Eye (tissue), 1 donor: ENCODE measurements around the gene HOXB5.
A peak's percentile ranks its signal among the peaks of the same experiment; 100 is the strongest.

ENCODE experiments used
- DNase-seq: peaks from one replicate; pipeline ENCODE4 v3.0.0-alpha.2; 2015

Gene HOXB5

DNA sequence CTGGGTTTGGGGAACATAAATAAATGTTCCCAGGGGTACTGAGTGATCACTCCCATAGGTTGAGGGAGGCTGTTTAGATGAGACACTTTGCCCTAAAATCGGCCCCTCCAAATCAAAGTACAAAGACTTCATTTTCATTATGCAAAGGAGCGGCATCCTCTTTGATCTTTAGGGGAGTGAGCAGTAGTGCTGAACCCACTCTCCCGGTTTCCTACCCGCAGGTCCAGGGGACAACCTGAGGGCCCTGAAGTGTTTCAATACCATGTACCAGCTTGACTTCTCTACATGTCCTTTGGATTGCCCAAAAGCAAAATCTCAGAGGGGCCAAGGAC, 7.6 kb upstream of the HOXB5 start:
- no peak for DNase-seq

DNA sequence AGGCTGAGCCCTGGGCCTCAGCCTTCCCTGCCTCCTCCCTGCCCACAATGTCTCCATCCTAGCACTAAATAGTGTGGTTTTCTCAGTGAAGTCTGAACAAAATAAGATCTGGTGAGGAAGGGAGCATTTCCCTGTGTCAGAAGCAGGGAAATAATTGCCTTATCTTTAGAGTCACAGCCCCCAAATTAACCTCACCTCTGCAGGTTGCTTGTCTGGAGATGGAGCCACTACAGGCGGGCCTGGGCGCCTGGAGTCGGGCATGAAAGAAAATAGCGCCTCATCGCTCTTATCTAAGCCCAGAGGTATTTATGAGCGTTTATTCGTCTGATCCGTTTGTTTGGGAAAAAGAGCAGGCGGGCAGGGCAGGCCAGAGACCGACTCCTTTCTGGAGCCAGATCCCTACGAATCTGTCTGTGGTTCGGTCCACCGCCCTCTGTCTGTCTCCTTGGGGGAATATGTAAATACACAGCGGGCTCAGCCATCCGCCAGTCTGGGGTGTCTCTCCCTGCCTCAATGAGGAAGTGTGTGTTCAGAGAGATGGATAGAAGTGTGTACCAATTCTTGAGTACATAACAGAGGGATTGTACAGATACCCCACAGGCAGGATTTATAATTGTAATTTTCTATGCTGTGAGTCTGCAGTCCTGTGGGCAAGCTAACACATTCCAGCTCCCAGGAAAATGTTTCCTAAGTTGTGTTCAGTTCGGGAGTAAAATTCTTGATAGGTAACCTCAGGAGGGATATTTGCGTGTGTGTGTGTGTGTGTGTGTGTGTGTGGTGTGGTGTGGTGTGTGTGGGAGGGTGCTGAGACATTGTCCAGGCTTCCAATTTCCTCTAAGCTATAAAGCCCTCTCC, 6.9 kb upstream of the HOXB5 start:
- DNase-seq: no peak

DNA sequence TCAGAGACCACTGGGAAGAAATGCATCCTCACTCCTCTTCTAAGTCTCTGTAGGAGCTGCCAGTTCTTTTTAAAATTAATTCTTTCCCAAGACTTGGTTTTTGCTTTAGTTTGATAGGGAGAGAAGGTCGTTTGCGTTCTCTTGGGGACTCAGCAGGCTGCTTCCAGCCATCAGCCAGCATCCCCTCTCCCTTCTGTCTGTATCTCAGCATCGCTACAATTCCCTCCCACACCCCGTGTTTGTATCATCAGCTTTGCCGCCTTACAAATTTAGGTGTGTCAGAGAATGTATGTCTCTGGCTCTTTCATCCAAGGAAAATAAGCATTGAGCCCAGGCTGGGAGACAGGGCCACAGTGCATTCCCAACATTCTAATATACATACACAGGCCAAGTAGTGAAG, 5.8 kb upstream of the HOXB5 start:
- no peak for DNase-seq

DNA sequence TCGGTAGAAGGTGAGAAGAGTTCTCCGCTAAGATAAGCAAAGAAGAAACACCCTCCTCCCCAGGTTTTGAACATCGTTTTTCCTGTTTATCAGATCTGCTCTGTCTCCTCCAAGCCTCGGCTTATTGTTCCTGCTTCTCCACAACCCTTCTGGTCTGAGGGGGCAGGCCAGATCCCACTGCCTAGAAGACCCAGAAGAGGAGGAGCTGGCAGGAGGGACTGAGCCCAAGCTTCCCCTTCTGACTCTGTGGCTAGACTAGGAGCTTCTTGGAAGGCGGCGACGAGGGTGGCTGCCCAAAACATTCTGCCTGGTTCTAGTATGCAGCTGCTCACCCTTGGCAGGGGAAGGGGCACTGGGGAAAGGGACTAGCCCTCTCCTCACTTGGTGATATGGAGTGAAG, 5.2 kb upstream of the HOXB5 start:
- DNase-seq: no peak

DNA sequence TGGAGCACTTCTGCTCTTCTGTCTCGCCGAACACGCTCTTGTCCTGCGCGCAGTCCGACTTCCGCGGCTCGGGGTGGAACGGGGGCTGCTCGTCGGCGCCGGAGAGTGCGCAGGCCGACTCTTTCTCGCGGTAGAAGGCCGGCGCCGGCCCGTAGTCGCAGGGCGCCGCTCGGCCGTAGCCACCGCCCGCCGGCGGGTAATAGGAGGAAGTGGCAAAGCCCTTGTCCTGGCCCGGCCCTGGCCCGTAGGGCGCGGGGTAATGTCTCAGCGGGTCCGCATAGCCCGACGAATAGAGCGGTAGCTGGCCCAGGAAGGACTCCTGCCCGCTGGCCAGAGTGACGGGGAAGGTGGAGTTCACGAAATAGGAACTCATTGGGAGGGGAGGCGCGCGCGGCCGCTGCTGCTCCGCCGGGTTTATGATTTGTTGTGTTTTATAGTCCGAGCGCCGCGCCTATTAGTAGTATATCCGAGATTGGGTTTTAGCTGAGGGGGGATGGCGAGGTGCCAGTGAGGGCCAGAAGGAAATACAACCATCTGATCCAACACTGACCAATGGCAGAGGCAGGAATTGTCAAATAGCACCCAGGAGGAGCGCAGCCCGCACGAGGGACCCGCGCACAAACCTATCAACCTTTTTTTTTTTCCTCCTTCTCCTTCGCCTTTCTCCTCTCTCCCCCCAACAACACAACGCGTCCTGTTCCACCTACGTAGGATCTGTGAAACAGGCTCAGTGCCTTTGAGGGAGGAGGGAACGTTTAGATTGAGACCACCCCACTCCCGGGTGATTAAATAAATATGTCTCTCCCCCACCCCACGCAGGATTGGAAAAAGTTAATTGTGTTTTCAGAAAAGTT, 4.4 kb upstream of the HOXB5 start:
- peak; percentile 48 for DNase-seq

DNA sequence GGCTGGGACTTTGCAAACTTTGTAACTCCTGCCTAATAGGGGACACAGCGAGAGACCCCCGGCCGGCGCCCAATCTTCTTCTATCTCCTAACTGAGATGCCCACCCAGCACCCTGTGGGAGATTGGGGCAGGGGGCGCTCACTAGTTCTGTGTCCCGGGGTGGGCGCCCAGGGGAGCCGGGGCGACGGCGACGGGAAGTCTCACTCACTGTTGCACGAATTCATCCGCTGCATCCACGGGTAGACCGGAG, 3.9 kb upstream of the HOXB5 start:
- no peak for DNase-seq

DNA sequence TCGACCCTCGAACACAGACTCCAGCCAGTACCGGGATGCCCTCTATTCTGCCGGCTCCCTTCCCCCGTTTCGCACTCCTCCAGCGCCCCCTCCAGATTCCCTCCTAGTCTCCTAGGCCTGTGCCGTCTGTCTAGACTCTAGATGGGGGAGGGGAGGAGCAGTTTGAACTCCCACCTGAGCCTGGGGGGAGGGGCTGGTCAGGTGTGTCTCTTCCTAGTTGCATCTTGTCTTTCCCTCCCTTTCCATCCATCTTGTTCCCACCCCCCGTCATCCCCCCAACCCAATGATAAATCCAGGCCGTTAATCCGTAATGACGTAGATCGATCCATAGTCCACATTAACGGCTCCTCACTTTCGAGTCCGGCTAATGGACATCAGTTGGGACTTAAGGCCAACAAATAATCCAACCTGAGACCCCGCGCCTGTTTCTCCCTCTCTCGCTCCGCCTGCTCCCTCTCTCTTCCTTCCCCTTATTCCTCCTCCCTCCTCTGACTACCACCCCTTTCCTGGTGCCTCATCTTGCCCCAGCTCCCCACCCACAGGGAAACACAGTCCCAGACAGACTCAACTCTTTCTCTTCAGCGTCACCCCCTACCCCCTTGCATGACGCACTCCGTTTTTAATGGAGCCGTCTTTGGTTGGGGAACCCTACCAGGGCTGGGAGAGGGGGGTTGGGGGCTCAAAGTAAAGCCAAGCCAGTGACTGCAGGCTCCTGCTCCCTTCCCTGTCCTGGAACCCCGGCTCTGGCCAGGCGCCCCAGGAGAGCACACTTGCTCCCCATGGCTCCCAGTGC, 3.4 kb upstream of the HOXB5 start:
- no peak for DNase-seq

DNA sequence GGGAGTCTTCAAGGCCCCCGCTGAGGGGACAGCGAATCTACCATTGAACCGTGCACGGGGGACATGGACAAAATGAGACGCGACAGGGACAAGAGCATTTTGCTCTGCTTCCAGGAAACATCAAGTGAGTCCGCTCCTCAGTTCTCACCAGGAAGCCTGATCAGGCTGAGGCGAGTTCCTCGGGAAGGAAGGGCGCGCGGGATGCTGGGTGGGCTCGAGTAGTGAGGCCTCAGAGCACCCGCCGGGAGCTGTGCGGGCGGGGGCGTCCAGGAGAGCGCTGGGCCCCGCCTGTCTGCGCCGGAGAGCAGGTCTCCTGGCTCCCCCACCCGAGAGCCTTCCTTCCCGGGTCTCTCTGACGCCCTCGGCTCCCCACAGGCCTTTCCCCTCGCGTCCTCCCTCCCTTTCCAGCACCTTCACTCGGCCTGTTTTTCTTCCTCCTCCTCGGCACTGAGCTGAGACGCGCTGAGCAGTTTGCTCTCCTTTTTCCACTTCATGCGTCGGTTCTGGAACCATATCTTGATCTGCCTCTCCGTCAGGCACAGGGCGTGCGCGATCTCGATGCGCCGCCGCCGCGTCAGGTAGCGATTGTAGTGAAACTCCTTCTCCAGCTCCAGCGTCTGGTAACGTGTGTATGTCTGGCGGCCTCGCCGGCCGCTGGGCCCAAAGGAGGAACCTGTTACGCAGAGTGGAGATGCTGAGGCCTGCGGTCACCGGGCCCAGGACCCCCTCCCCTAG, 2.6 kb upstream of the HOXB5 start:
- no peak for DNase-seq

DNA sequence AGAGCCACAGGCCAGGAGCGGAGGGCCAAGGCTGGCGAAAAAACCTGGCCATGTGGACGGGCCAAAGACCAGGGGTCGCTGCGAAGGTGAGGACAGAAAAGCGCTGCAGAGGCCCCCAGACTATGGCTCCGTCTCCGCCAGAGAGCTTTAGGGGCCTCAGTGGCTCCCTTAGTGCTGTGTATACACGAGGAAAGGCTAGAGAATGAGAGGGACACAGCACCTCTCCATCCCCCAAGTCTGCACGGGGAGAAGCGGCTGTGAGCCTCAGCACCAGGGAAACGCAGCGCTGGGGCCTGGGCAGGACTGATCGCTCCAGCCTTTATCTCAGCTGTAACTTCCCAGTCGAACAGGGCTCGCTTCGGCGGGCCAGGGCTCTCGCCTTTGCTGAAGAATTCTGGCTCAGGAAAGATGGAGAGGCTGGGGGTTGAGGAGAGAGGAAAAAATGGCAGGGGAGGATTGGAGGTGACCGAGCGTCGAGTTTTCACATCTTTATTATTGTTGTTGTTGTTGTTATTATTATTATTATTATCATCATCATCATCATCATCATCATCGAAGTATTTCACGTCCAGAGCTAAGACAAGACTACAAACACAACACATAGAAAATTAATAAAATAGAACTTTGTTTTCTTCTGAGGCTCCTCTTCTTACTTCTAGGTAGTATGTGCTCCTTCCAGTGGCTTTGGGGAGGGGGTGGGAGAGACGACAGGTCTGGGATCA, 1.9 kb upstream of the HOXB5 start:
- no peak for DNase-seq

DNA sequence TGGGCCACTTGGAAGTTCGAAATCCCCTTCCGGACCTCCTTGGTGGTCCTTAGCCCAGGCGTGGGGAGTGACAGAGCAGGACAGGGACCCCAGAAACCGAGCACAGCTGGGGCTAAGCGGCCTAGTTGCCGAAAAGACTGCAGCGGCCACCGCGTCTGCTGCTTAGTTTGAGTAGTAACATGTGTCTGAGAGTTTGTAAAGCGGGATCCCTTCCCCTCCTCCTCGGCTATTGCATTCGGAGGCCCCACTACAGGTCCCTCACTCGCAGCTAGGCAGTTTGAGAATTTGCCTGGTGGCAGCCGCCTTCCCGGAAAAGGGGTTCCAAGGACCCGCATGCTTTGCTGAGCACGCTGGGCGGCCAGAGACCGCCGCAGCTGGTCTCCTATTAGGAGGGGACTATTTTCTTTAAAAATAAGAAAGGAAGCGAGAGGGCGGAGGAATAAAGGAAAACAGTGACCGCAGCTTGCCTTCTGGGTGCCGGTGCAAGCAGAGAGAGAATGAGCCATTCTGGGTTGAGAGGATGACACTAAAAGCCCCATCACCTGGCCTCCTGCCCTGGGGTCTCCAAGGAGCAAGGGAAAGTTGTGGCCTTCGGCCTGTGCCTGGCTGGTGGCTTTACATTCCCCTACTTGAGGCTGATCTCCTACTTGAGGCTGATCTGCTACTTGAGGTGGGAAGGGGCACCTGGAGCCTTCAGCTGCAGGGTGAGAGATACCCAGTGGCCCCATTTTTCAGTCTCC, 1.1 kb upstream of the HOXB5 start:
- no peak for DNase-seq

DNA sequence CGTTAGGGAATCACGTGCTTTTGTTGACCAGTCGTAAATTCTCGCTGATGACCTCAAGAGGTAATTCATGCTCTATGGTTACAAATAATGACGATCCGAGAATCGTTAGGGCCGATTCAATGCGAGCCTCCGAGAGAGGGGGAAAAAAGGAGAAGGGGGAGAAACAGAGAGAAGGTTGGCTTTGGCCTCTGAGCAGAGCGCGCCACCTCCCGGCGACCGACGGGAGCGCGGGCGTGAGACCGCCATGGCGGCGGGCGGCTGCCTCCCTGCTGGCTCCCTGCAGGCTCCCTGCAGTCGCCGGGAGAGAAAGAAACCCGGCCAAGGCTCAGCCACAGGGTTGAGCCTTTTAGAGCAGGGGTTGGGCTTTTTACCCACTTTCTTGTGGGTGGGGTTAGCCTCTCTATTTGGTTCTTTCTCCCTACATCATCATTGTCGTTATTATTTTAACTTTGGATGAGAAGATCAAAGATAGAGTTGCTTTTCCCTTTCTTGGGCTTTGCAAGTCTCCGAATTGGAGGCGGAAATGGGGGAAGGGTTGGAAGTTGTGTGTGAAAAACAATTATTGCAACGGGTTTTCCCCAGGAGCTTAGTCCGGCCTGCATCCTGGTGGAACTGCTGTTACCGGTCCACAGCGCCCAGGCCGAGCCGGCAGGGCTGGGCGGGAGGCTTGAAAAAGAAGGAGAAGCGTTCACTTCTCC, 410 bp upstream of the HOXB5 start:
- DNase-seq: peak; percentile 87

DNA sequence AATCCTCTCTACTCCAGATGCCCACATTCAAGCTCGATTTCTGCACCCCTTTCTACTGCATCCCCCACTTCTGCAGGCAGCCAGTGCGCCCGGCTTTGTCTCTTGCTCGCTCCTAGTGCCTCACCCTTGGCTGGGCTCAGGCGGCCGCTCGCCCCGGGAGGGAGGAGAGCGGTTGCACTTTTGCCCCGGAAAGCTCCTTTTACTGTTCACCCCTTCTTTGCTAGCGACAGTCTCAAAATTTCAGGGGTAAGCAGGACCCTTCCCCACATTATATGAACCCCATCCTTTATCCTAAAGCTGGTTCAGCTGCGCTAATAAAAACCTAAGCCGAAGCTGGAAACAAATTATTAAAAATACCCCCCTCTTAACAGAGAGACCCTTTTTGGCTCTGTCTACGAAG, 1.0 kb downstream of the HOXB5 start:
- DNase-seq: no peak

DNA sequence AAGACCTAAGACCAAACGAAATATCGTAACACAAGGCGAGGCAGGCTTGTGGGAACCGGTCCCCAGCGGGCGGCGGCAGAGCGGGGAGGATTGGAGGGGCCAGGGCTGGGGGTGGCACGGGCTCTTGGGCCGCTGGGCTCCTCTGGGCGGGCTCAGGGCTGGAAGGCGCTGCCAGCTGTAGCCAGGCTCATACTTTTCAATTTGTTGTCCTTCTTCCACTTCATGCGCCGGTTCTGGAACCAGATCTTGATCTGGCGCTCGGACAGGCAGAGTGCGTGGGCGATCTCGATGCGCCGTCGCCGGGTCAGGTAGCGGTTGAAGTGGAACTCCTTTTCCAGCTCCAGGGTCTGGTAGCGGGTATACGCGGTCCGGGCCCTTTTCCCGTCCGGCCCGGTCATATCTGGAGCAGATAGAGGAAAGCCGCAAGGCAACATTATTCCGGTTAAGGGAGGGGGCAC, 1.5 kb downstream of the HOXB5 start:
- DNase-seq: no peak

DNA sequence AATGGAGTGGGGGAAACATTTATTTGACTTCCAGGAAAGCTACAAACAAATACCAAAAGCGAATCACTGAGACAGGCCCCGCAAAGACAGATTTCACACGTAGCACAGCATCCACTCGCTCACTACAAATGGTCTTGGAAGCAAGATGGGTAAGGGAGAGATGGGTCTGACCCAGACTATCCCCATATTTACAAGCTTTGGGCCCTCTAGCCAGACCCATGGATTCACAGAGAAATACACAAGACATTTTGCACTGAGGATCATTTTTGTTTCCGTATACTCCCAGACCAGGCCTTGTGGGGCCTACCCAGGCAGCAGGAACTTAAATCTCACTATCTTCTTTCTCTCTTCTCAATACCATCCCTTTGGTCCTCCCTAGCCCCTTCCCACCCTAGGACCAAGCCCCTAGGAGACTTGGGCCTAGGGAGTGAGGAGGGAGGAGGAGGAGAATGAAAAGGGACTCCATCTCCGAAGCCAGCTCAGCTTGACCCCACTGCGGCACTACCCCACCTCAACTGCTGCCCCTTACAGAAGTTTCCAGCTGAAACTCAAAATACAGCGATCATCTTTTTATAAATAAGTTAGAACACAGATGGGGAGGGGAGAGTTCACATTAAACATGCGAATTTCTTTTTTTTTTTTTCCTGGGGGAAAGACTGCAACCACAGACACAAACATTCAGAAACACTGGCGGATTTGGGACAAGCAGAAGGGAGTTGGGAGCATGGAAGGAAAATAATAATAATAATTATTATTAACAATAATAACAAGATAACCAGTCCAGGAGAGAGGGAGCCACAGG, 2.1 kb downstream of the HOXB5 start:
- DNase-seq: no peak

DNA sequence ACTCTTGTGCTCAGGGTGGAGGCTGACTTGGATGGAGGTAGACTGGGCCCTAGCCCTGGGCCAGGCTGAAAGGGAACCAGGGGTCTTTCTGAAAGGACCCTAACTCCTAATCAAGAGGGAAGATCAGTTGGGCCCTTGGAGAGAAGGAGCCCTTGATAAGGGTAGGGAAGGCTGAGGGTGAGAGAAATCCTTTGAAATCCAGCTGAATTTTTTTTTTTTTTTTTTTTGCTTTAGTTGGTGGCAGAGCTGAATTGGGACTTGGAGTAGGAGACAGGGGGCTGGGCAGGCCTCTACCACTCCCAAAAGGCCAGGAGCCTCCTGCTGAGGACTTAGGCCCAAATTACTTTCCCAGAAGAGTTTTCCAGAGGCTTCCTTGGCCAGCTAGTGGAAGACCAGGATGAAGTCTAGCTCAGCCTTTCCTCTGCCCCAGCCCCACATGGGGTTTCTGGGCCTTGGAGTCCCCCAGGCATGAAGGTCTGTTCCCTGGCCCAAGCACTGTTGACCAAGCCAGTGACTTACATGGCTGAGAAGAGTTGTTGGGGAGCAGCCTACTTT, 2.9 kb downstream of the HOXB5 start:
- DNase-seq: no peak

DNA sequence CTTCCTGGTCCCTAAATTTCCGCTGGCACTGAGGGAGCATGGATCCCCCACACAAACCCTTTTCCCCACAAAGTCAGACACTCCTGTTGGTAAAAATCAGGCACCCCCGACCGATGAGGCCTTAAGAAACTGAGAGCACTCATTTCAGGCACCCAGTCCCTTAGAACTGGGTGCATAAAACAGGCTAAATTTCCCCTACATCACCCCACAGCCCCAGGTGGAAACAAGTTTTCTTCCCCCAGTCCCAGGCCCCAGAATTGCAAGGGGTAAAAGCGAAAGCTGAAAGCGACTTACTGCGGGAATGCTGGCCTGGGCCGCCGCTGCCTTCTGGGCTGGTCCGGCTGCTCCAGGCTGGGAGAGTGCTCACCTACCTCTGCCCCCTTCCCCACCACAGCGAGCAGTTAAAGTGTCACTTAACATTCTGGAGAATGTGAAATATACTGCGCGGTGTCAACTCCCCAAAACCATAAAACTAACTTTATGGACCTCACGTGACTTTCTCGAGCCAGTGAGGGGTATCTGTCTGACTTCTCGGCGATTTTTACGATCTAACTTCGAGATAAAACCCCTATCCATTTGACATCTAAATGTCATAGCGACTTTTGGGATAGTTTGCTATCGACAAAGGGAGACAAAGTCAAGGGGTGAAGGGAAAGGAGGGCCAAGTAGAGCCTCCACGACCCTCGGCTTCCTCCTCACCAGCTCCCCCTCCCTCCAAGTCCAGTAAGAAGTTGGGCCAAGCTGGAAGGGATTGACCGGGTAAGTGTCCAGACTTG, 3.6 kb downstream of the HOXB5 start, which contains the start of gene HOXB3:
Gene HOXB3 (minus strand): TSS at position 411 of the 776 bp plus-strand sequence. CDS start 37,767 bp downstream, outside the sequence.
- no peak for DNase-seq

DNA sequence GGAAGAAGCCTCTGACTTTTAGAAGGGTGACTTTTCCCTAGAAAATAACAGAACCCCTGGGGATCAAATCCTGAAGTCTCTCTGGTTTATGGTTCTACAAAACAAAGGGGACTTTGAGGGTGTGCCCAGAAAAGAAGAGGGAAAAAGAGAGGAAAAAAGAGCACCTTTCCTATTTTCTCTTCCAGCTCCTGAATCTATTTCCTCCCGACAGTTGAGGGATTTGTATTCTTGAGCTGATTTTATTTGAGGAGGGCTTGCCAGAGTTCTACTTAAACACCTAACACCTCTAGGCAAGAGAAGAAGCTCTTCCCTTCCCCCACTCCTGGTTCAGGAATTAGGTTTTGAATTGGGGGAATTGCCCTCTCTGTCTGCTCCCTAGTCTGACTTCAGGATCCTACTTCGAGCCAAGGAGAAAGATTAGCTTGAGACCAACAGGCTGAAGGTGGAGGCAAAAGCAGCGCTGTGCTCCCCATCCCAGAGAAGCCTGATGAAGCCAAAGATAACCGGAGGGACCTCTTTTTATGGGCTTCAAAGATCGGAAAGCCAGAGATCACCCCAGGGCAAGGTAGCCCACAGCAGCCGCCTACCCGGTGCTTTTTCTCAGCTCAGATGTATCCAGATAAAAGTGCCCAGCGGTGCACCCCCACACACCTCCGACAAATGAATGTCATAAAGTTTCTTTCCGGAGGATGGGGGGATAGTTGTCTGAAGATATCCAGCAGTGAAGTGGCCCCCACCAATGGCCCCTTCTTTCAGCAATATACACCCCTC, 4.3 kb downstream of the HOXB5 start:
- no peak for DNase-seq

DNA sequence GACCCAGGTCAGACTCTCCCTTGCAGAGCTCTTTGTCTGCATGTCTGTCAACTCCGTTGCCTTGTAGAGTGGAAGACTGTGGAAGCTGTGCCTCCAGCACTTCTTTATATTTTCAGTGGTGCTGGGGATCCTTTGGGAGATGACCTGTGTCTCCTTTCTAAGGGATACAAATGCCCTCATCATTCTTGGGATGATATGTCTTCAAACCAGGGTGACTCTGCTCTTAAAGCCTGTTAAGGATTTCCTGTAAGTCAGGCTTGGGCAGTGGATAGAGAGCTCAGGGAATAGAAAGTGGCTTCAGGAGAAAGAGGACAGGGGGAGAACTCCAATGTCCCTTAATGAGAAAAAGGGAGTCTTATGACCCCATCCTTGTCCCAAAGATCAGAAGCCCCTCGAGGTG, 5.1 kb downstream of the HOXB5 start:
- DNase-seq: no peak
